KMS-11 (cell line): ENCODE results near the gene ROGDI.

Experiments
- H2AFZ ChIP-seq: fragments of 200-600 bp; sonication (generic); 2 replicates; pipeline ENCODE4 v1.6.1; 2016; ENCODE audit warnings: antibody characterized with exemption, mixed run types, low read depth
- H3K27ac ChIP-seq: fragments of 200-600 bp; sonication (generic); 2 replicates; pipeline ENCODE4 v1.6.1; 2016; ENCODE audit warnings: mild to moderate bottlenecking, mixed run types
- H3K27me3 ChIP-seq: fragments of 200-600 bp; sonication (generic); 2 replicates; pipeline ENCODE4 v1.6.1; 2017; ENCODE audit warnings: mild to moderate bottlenecking, low read depth, mixed run types, moderate library complexity; ENCODE audit not compliant: insufficient read depth
- H3K36me3 ChIP-seq: fragments of 200-600 bp; sonication (generic); 2 replicates; pipeline ENCODE4 v1.6.1; 2017; ENCODE audit warnings: mild to moderate bottlenecking, mixed run types; ENCODE audit not compliant: insufficient read depth
- H3K4me1 ChIP-seq: fragments of 200-600 bp; sonication (generic); 2 replicates; pipeline ENCODE4 v1.6.1; 2016; ENCODE audit warnings: mild to moderate bottlenecking, low read depth, mixed run types; ENCODE audit not compliant: poor library complexity, severe bottlenecking
- H3K4me2 ChIP-seq: fragments of 200-600 bp; sonication (generic); 2 replicates; pipeline ENCODE4 v1.7.0; 2016; ENCODE audit warnings: mild to moderate bottlenecking, mixed run types
- H3K4me3 ChIP-seq: fragments of 200-600 bp; sonication (generic); IDR thresholded peaks from 2 replicates; pipeline ENCODE4 v1.6.1; 2017; ENCODE audit warnings: low read depth, low read length, mixed read lengths; ENCODE audit not compliant: insufficient read depth
- H3K79me2 ChIP-seq: fragments of 200-600 bp; sonication (generic); 2 replicates; pipeline ENCODE4 v1.6.1; 2016; ENCODE audit warnings: low read depth, mixed run types; ENCODE audit not compliant: insufficient read depth
- H3K9ac ChIP-seq: fragments of 200-600 bp; sonication (generic); 2 replicates; pipeline ENCODE4 v1.6.1; 2016; ENCODE audit warnings: mild to moderate bottlenecking, mixed run types
- H4K20me1 ChIP-seq: fragments of 200-600 bp; sonication (generic); 2 replicates; pipeline ENCODE4 v1.6.1; 2016; ENCODE audit warnings: mild to moderate bottlenecking, mixed run types; ENCODE audit not compliant: insufficient read depth
- TF ChIP-seq, protein P1 (sequence below): fragments of 200-600 bp; sonication (generic); conservative IDR thresholded peaks from 2 replicates; pipeline ENCODE4 v1.6.1; 2017; ENCODE audit warnings: low read depth, mild to moderate bottlenecking, antibody characterized with exemption, low read length, moderate library complexity, mixed read lengths

Gene ROGDI

DNA sequence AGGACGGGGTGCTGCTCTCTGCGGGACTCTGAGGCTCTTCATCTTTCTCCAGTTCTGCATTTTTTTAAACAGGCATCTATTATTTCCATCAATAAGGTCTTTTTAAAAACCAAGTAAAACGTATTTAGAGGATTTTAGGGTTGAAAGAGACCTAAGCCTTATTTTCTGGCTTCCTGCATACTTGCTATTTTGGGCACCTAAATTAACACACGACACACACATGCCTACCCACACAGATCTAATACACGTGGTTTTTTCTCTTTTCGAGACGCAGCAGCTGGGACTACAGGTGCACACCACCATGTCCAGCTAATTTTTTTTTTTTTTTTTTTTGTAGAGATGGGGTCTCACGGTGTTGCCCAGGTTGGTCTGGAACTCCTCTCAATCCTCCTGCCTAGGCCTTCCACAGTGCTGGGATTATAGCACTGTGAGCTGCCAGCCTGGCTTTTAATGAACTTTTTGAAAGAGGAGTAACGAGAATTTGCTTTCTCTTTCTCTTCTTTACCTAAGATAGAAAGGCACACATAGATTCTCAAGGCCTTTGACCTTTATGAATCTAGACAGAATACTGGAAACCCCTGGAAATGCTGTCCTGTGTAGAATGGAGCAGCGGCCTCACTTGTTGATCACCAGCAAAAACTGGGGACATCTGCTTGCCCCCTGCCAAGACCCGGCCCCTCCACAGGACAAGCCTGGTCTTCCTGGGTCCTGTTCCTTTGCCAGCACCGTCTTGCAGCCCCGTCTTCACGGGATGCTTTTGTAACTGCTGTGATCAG is 54.3 kb downstream of the ROGDI start:
- Histone ChIP-seq H3K4me2 (no peak overlapping the region), H3K36me3 (no peaks in the 10 kb centered on the region), H3K4me1 (no peaks in the 10 kb centered on the region), H3K27ac (no peak overlapping the region), H4K20me1 (no peaks in the 10 kb centered on the region), H3K27me3 (no peaks in the 10 kb centered on the region), H3K4me3 (no peak overlapping the region), H3K9ac (no peak overlapping the region), H3K79me2 (no peaks in the 10 kb centered on the region), H2AFZ (no peak overlapping the region)
- TF ChIP-seq, protein P1, sequence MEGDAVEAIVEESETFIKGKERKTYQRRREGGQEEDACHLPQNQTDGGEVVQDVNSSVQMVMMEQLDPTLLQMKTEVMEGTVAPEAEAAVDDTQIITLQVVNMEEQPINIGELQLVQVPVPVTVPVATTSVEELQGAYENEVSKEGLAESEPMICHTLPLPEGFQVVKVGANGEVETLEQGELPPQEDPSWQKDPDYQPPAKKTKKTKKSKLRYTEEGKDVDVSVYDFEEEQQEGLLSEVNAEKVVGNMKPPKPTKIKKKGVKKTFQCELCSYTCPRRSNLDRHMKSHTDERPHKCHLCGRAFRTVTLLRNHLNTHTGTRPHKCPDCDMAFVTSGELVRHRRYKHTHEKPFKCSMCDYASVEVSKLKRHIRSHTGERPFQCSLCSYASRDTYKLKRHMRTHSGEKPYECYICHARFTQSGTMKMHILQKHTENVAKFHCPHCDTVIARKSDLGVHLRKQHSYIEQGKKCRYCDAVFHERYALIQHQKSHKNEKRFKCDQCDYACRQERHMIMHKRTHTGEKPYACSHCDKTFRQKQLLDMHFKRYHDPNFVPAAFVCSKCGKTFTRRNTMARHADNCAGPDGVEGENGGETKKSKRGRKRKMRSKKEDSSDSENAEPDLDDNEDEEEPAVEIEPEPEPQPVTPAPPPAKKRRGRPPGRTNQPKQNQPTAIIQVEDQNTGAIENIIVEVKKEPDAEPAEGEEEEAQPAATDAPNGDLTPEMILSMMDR, result no peak

DNA sequence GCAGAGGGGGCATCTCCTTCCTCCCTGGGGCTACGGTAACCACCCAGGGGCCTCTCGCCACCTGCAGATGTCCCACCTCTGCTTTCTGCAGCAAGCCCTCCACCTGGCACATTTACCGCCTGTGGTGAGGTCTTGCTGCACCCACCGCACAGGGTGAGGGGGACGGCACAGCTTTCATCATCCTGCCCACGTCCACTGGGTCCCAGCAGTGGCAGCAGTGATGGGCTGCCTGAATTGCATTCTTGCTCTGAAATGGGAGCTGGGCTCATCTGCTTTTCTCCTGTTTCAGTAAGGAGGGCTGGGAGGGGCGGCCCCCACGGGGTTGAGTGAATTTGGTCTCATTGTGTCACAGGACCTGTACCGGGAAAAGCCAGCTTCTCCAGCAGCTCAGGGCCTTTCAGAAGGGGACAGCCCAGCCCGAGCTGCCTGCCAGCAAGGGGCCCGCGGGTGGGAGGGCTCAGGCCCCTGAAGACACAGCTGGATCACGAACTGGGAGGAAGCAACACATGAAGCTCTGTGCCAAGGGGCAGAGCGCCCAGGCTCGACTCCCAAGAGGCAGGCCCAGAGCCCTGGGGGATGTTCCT is 55.4 kb downstream of the ROGDI start:
- Histone ChIP-seq H3K4me3 (no peak overlapping the region), H3K27me3 (no peaks in the 10 kb centered on the region), H3K27ac (no peak overlapping the region), H2AFZ (no peak overlapping the region), H3K36me3 (no peaks in the 10 kb centered on the region), H4K20me1 (no peaks in the 10 kb centered on the region), H3K4me2 (no peak overlapping the region), H3K9ac (no peak overlapping the region), H3K4me1 (no peaks in the 10 kb centered on the region), H3K79me2 (no peaks in the 10 kb centered on the region)
- TF ChIP-seq, protein P1, result no peak
